ENCODE results near the gene PCDH12. TPM values are rescaled to one million over a fixed set of nuclear protein-coding genes. Genes with fewer than 3 reads are reported as not detected.

The PCDH12 gene
- total and polyA plus RNA-seq, 12 donors: 3.6 to 16.6 (median 8.4) TPM

DNA sequence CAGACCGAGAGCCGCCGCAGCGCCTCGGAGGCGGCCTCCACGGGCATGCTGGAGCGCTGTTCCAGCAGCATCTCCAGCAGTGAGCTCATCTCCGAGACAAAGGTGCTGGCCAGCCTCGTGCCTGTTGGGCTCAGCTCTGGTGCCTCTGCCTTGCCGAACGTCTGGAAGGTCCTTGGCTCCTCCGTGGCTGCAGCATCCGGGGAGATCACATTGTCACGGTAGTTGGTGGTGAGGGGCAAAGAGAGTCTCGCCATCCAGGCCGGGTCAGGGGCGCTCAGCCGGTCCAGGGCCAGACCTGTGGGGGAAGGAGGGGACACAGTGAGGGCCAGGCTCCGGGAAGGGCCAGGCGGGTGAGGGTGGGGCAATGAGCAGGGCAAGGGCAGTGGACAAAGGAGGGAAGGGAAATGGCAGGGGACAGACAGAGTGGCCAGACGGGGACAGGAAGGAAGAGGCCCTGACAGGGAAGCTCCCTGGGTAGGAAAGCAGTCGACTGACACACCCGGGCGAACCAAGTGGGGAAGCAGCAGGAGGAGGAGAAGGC lies 12.4 kb downstream of the PCDH12 start:
- no peaks in the 10 kb centered on the region for H3K27me3 ChIP-seq
- TF ChIP-seq, protein P1, sequence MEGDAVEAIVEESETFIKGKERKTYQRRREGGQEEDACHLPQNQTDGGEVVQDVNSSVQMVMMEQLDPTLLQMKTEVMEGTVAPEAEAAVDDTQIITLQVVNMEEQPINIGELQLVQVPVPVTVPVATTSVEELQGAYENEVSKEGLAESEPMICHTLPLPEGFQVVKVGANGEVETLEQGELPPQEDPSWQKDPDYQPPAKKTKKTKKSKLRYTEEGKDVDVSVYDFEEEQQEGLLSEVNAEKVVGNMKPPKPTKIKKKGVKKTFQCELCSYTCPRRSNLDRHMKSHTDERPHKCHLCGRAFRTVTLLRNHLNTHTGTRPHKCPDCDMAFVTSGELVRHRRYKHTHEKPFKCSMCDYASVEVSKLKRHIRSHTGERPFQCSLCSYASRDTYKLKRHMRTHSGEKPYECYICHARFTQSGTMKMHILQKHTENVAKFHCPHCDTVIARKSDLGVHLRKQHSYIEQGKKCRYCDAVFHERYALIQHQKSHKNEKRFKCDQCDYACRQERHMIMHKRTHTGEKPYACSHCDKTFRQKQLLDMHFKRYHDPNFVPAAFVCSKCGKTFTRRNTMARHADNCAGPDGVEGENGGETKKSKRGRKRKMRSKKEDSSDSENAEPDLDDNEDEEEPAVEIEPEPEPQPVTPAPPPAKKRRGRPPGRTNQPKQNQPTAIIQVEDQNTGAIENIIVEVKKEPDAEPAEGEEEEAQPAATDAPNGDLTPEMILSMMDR (IDR thresholded peaks at IDR 0.05): no peak
- peaks cover 0 to 66% (median 3%) of the 10 kb centered on the region in 9 donors for H3K36me3 ChIP-seq
- peak; percentile 16 to 46 (median 34) for ATAC-seq
- intact Hi-C loops (cut with DNase I): no loop called here
- no peaks in the 10 kb centered on the region for H3K9me3 ChIP-seq
- H3K4me1 ChIP-seq: peaks cover 2 to 87% (median 66%) of the 10 kb centered on the region in 9 donors
- H3K4me3 ChIP-seq: no peak overlapping the region
- H3K27ac ChIP-seq: peak overlapping the region in 7 of 10 donors; percentile 9 to 63 (median 49)
- peak; percentile 26 to 42 for DNase-seq
- 39 to 42% methylated on average over 25 of the region's 25 CpGs for WGBS, 2 donors

DNA sequence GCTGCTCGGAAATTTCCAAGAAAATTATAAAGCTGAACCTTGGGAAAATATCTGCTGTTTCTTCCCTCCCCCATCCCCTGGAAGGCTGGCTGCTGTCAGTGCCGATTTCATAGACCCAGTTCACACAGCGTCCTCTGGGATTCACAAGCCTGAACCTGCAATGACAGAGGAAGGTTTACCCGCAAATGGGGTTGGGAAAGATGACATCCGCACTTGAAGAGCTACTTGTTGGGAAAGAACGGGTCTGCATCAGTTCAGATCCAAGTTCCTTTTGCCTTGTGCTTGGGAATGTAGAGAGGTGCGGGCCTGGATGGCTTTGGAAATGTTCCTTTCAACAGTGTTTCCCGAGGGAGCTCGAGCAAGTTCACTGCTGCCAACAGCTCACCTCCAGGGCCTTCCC lies 13.9 kb downstream of the PCDH12 start:
- no peaks in the 10 kb centered on the region for H3K9me3 ChIP-seq
- H3K4me3 ChIP-seq: no peak overlapping the region
- H3K36me3 ChIP-seq: peaks cover 0 to 66% (median 8%) of the 10 kb centered on the region in 9 donors
- DNase-seq (no peak), ATAC-seq (no peak)
- TF ChIP-seq, protein P1 (IDR thresholded peaks at IDR 0.05): no peak
- WGBS, 2 donors: 68 to 74% methylated on average over 9 of the region's 9 CpGs
- intact Hi-C loops (cut with DNase I): no loop called here
- H3K4me1 ChIP-seq: peaks cover 2 to 76% (median 64%) of the 10 kb centered on the region in 9 donors
- no peaks in the 10 kb centered on the region for H3K27me3 ChIP-seq
- peak overlapping the region in 1 of 10 donors; percentile 25 for H3K27ac ChIP-seq

DNA sequence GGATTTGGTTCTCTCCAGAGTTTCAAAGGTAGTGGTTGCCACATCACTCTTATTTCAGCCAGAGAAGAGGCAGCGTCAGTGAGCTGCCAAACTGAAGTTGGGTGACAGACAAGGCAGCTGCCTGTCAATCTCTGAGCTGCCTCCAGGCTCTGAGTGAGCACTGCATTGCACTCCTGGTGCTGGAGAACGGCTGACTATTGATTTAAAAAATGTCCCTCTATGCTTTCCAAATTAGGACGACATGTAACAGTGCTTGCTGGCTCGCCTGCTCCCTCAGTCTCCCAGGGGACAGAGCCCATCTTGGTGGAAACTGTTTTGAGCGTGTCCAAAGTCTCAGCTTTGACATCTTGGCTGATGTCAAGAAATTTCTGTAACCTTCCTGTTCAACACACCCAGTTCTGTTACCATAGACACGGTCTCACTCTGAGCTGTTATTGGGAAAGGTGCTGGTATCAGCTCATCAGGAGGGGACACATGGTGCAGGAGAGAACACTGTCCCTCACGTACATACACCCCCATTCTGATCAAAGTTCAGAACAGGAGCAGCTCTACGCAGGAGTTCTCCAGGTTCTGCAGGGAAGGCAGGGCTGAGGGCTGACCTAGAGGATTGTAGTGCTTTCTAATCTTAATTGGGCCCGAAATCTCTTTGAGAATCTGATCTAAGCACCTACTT lies 15.7 kb downstream of the PCDH12 start:
- TF ChIP-seq, protein P1 (IDR thresholded peaks at IDR 0.05): no peak
- ATAC-seq (peak in 6 of 8 donors; percentile 22 to 64 (median 48)), DNase-seq (peak in 1 of 2 donors; percentile 29)
- Histone ChIP-seq H3K9me3 (no peaks in the 10 kb centered on the region), H3K36me3 (peaks cover 0 to 65% (median 21%) of the 10 kb centered on the region in 9 donors), H3K4me1 (peaks cover 2 to 59% (median 48%) of the 10 kb centered on the region in 9 donors), H3K4me3 (no peak overlapping the region), H3K27me3 (no peaks in the 10 kb centered on the region), H3K27ac (peak overlapping the region in 8 of 10 donors; percentile 16 to 77 (median 56))
- 50 to 57% methylated on average over 9 of the region's 9 CpGs for WGBS, 2 donors
- intact Hi-C loops (cut with DNase I): no loop called here

DNA sequence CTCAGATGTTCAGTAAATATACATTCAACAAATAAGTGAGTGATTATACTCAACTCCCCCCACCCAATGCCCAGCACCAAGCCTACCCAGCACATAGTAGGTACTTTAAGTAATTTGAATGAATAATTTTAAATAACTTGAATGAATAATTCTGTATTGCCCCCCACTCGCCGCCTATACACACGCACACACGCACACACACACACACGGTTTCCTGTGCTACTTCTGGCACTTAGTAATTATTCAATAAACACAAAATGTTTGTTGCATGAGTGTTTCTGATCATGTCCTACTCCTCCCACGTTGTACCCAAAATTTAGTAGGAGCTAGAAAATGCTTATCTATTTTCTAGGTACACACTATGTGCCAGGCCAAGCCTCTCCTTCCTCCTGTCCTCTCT lies 16.2 kb downstream of the PCDH12 start:
- no peak for ATAC-seq
- Histone ChIP-seq H3K27ac (peak overlapping the region in 8 of 10 donors; percentile 16 to 77 (median 56)), H3K4me1 (peaks cover 2 to 54% (median 45%) of the 10 kb centered on the region in 9 donors), H3K36me3 (peaks cover 0 to 65% (median 26%) of the 10 kb centered on the region in 9 donors), H3K9me3 (no peaks in the 10 kb centered on the region), H3K27me3 (no peaks in the 10 kb centered on the region), H3K4me3 (no peak overlapping the region)
- no peak for DNase-seq
- 80 to 85% methylated on average over 6 of the region's 6 CpGs for WGBS, 2 donors
- intact Hi-C loops (cut with DNase I): no loop called here
- TF ChIP-seq, protein P1 (IDR thresholded peaks at IDR 0.05): no peak
